Liver (tissue), 9 donors: ENCODE measurements around the gene MAPKAPK3. TPM values are rescaled to one million over a fixed set of nuclear protein-coding genes. Genes with fewer than 3 reads are reported as not detected.
A peak's percentile ranks its signal among the peaks of the same experiment; 100 is the strongest.

Experiments used
- DNase-seq: peaks from one replicate; pipeline ENCODE4 v3.0.0-alpha.2; 2017; ENCODE audit warnings: low spot score
- H3K27ac ChIP-seq, 2 donors: one replicate each; pipeline ENCODE4 v1.7.0; 2013; ENCODE audit warnings: inconsistent platforms in 2 of 2, low read length in 2 of 2, control low read depth in 1 of 2, low read depth in 1 of 2, mild to moderate bottlenecking in 1 of 2
- H3K27me3 ChIP-seq, 4 donors: one replicate each; pipeline versions ENCODE4 v1.6.1 to v1.7.0; 2013; ENCODE audit warnings: low read length in 3 of 4, inconsistent platforms in 1 of 4, mild to moderate bottlenecking in 1 of 4, moderate library complexity in 1 of 4; ENCODE audit not compliant: control insufficient read depth in 4 of 4, insufficient read depth in 4 of 4
- H3K36me3 ChIP-seq, 4 donors: one replicate each; pipeline versions ENCODE4 v1.6.1 to v1.7.0; 2013; ENCODE audit warnings: low read length in 3 of 4, mild to moderate bottlenecking in 3 of 4, low read depth in 1 of 4, moderate library complexity in 1 of 4; ENCODE audit not compliant: control insufficient read depth in 4 of 4, insufficient read depth in 3 of 4
- H3K4me1 ChIP-seq, 4 donors: one replicate each; pipeline versions ENCODE4 v1.6.1 to v1.7.0; 2013; ENCODE audit warnings: low read length in 3 of 4, mild to moderate bottlenecking in 3 of 4, moderate library complexity in 1 of 4; ENCODE audit not compliant: control insufficient read depth in 4 of 4, insufficient read depth in 4 of 4
- H3K4me3 ChIP-seq, 3 donors: one replicate each; pipeline versions ENCODE4 v1.6.1 to v1.7.0; 2013; ENCODE audit warnings: low read length in 3 of 3, control low read depth in 1 of 3, low read depth in 1 of 3, mild to moderate bottlenecking in 1 of 3
- H3K9ac ChIP-seq, 2 donors: one replicate each; pipeline ENCODE4 v1.7.0; 2013; ENCODE audit warnings: low read length in 2 of 2, mild to moderate bottlenecking in 2 of 2, moderate library complexity in 2 of 2, control low read depth in 1 of 2, low read depth in 1 of 2
- H3K9me3 ChIP-seq, 4 donors: one replicate each; pipeline versions ENCODE4 v1.6.1 to v1.7.0; 2013; ENCODE audit warnings: low read length in 3 of 4; ENCODE audit not compliant: control insufficient read depth in 4 of 4
- EGR1 ChIP-seq, 2 donors: IDR thresholded peaks; 2 replicates each; pipeline ENCODE4 v1.6.1; 2016 to 2018; ENCODE audit warnings: antibody characterized with exemption in 2 of 2, low read depth in 2 of 2
- FOXA1 ChIP-seq: IDR thresholded peaks from 2 replicates; pipeline ENCODE4 v1.6.1; 2016; ENCODE audit warnings: antibody characterized with exemption
- FOXA2 ChIP-seq: IDR thresholded peaks from 2 replicates; pipeline ENCODE4 v1.6.1; 2016; ENCODE audit warnings: antibody characterized with exemption
- GABPA ChIP-seq, 2 donors: IDR thresholded peaks in 1 of 2; conservative IDR thresholded peaks in 1 of 2; 2 replicates each; pipeline ENCODE4 v1.6.1; 2016; ENCODE audit warnings: antibody characterized with exemption in 2 of 2, mild to moderate bottlenecking in 1 of 2, moderate library complexity in 1 of 2
- HNF4A ChIP-seq, 2 donors: conservative IDR thresholded peaks; 2 replicates each; pipeline ENCODE4 v1.6.1; 2016; ENCODE audit warnings: antibody characterized with exemption in 2 of 2, mild to moderate bottlenecking in 2 of 2
- HNF4G ChIP-seq: IDR thresholded peaks from 2 replicates; pipeline ENCODE4 v1.6.1; 2016; ENCODE audit warnings: antibody characterized with exemption
- JUND ChIP-seq, 2 donors: IDR thresholded peaks; 2 replicates each; pipeline ENCODE4 v1.6.1; 2016; ENCODE audit warnings: antibody characterized with exemption in 2 of 2
- NR2F2 ChIP-seq: IDR thresholded peaks from 2 replicates; pipeline ENCODE4 v1.6.1; 2016; ENCODE audit warnings: antibody characterized with exemption
- RAD21 ChIP-seq, 2 donors: IDR thresholded peaks; 2 replicates each; pipeline ENCODE4 v1.6.1; 2016; ENCODE audit warnings: antibody characterized with exemption in 2 of 2, mild to moderate bottlenecking in 2 of 2
- RXRA ChIP-seq, 2 donors: IDR thresholded peaks; 2 replicates each; pipeline ENCODE4 v1.6.1; 2017 to 2018; ENCODE audit warnings: antibody characterized with exemption in 2 of 2, mild to moderate bottlenecking in 1 of 2
- SP1 ChIP-seq: IDR thresholded peaks from 2 replicates; pipeline ENCODE4 v1.6.1; 2018; ENCODE audit warnings: antibody characterized with exemption, mild to moderate bottlenecking
- TAF1 ChIP-seq: conservative IDR thresholded peaks from 2 replicates; pipeline ENCODE4 v1.6.1; 2016; ENCODE audit warnings: antibody characterized with exemption, mild to moderate bottlenecking
- YY1 ChIP-seq: IDR thresholded peaks from 2 replicates; pipeline ENCODE4 v1.6.1; 2016; ENCODE audit warnings: antibody characterized with exemption, mild to moderate bottlenecking
- WGBS: extraction: QIAGEN DNeasy Blood & Tissue Kit; methylation state at CpG from one replicate; pipeline ENCODE4 v1.1.7; 2013; 5-methylcytosine and 5-hydroxymethylcytosine counted together
- polyA plus RNA-seq, 2 donors: library from polyadenylated mRNA; stranded (reverse) in 1 of 2; unstranded in 1 of 2; fragments of 200-250 nt in 1 of 2; fragments of >200 nt in 1 of 2; fragmentation: Nextera tagmentation in 1 of 2; extraction: Ambion mirVana in 1 of 2; gene quantifications; one replicate each; pipeline versions ENCODE4 v1.2.1 to v1.2.3, GENCODE V29; 2013 to 2015
- total RNA-seq, 2 donors: library from RNA; depleted of rRNA; stranded (reverse); fragments of >200 nt; gene quantifications; one replicate each; pipeline ENCODE4 v1.2.3, GENCODE V29; 2014
- TF ChIP-seq, protein P1 (sequence below): IDR thresholded peaks from 2 replicates; pipeline ENCODE4 v1.6.1; 2016; ENCODE audit warnings: antibody characterized with exemption
- TF ChIP-seq, protein P2 (sequence below): IDR thresholded peaks from 2 replicates; pipeline ENCODE4 v1.6.1; 2016; ENCODE audit warnings: antibody characterized with exemption
- TF ChIP-seq, protein P3 (sequence below): IDR thresholded peaks from 2 replicates; pipeline ENCODE4 v1.6.1; 2016; ENCODE audit warnings: antibody characterized with exemption
- TF ChIP-seq, protein P4 (sequence below): fragments of 150-350 bp; IDR thresholded peaks from 2 replicates; pipeline ENCODE4 v1.5.1; 2017; ENCODE audit warnings: improper control_type of control experiment, low read depth, low read length; ENCODE audit not compliant: missing input control
- TF ChIP-seq, protein P5 (sequence below): IDR thresholded peaks from 2 replicates; pipeline ENCODE4 v1.6.1; 2016; ENCODE audit warnings: antibody characterized with exemption, mild to moderate bottlenecking
- donor health status: healthy.
- donor health status: healthy.
- donor health status: healthy.
- donor health status: healthy.
- donor health status: healthy.

MAPKAPK3 gene
- total and polyA plus RNA-seq, 4 donors = 13.9 to 32.9 (median 19.0) TPM

GRCh38 chr3:50587373-50587772 is 29.6 kb upstream of the MAPKAPK3 start:
- DNase-seq = no peak
- WGBS = 87% methylated on average over 6 of the region's 6 CpGs
- Histone ChIP-seq H3K4me3 (no peak overlapping the region), H3K9ac (no peak overlapping the region), H3K27ac (peak overlapping the region; percentile 68 to 73), H3K4me1 (peaks cover 53 to 93% (median 84%) of the 10 kb centered on the region in 4 donors), H3K27me3 (no peaks in the 10 kb centered on the region), H3K9me3 (no peaks in the 10 kb centered on the region), H3K36me3 (no peaks in the 10 kb centered on the region)
- TF ChIP-seq RAD21 (IDR thresholded peaks at IDR 0.05) = no peak
- TF ChIP-seq EGR1 (IDR thresholded peaks at IDR 0.05; ENCODE audit: low read depth in 2 of 2) = no peak
- no peak for TF ChIP-seq TAF1
- TF ChIP-seq, protein P1, sequence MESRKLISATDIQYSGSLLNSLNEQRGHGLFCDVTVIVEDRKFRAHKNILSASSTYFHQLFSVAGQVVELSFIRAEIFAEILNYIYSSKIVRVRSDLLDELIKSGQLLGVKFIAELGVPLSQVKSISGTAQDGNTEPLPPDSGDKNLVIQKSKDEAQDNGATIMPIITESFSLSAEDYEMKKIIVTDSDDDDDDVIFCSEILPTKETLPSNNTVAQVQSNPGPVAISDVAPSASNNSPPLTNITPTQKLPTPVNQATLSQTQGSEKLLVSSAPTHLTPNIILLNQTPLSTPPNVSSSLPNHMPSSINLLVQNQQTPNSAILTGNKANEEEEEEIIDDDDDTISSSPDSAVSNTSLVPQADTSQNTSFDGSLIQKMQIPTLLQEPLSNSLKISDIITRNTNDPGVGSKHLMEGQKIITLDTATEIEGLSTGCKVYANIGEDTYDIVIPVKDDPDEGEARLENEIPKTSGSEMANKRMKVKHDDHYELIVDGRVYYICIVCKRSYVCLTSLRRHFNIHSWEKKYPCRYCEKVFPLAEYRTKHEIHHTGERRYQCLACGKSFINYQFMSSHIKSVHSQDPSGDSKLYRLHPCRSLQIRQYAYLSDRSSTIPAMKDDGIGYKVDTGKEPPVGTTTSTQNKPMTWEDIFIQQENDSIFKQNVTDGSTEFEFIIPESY = no peak

GRCh38 chr3:50587806-50588758 is 28.9 kb upstream of the MAPKAPK3 start:
- WGBS = 34% methylated on average over 17 of the region's 17 CpGs
- H3K4me3 ChIP-seq = no peak overlapping the region
- H3K9me3 ChIP-seq = no peaks in the 10 kb centered on the region
- TF ChIP-seq JUND (IDR thresholded peaks at IDR 0.05) = no peak
- no peak for TF ChIP-seq RAD21 (IDR thresholded peaks at IDR 0.05)
- TF ChIP-seq, protein P1 = no peak
- TF ChIP-seq, protein P2, sequence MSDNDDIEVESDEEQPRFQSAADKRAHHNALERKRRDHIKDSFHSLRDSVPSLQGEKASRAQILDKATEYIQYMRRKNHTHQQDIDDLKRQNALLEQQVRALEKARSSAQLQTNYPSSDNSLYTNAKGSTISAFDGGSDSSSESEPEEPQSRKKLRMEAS = peak; percentile 61
- TF ChIP-seq EGR1 (IDR thresholded peaks at IDR 0.05; ENCODE audit: low read depth in 2 of 2) = no peak
- TF ChIP-seq FOXA1 = peak; percentile 37
- TF ChIP-seq YY1 = no peak
- TF ChIP-seq HNF4A (conservative IDR thresholded peaks at IDR 0.05) = peak; percentile 86 to 89
- TF ChIP-seq, protein P3, sequence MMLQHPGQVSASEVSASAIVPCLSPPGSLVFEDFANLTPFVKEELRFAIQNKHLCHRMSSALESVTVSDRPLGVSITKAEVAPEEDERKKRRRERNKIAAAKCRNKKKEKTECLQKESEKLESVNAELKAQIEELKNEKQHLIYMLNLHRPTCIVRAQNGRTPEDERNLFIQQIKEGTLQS = no peak
- no peak for TF ChIP-seq GABPA (IDR thresholded peaks at IDR 0.05 in 1 of 2, conservative IDR thresholded peaks at IDR 0.05 in 1 of 2)
- peak; percentile 64 for TF ChIP-seq SP1
- peak; percentile 48 to 73 for TF ChIP-seq RXRA (IDR thresholded peaks at IDR 0.05)
- no peak for TF ChIP-seq NR2F2
- TF ChIP-seq TAF1 = no peak
- TF ChIP-seq, protein P4, sequence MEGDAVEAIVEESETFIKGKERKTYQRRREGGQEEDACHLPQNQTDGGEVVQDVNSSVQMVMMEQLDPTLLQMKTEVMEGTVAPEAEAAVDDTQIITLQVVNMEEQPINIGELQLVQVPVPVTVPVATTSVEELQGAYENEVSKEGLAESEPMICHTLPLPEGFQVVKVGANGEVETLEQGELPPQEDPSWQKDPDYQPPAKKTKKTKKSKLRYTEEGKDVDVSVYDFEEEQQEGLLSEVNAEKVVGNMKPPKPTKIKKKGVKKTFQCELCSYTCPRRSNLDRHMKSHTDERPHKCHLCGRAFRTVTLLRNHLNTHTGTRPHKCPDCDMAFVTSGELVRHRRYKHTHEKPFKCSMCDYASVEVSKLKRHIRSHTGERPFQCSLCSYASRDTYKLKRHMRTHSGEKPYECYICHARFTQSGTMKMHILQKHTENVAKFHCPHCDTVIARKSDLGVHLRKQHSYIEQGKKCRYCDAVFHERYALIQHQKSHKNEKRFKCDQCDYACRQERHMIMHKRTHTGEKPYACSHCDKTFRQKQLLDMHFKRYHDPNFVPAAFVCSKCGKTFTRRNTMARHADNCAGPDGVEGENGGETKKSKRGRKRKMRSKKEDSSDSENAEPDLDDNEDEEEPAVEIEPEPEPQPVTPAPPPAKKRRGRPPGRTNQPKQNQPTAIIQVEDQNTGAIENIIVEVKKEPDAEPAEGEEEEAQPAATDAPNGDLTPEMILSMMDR = no peak
- no peak for TF ChIP-seq FOXA2
- TF ChIP-seq HNF4G = peak; percentile 55
- TF ChIP-seq, protein P5, sequence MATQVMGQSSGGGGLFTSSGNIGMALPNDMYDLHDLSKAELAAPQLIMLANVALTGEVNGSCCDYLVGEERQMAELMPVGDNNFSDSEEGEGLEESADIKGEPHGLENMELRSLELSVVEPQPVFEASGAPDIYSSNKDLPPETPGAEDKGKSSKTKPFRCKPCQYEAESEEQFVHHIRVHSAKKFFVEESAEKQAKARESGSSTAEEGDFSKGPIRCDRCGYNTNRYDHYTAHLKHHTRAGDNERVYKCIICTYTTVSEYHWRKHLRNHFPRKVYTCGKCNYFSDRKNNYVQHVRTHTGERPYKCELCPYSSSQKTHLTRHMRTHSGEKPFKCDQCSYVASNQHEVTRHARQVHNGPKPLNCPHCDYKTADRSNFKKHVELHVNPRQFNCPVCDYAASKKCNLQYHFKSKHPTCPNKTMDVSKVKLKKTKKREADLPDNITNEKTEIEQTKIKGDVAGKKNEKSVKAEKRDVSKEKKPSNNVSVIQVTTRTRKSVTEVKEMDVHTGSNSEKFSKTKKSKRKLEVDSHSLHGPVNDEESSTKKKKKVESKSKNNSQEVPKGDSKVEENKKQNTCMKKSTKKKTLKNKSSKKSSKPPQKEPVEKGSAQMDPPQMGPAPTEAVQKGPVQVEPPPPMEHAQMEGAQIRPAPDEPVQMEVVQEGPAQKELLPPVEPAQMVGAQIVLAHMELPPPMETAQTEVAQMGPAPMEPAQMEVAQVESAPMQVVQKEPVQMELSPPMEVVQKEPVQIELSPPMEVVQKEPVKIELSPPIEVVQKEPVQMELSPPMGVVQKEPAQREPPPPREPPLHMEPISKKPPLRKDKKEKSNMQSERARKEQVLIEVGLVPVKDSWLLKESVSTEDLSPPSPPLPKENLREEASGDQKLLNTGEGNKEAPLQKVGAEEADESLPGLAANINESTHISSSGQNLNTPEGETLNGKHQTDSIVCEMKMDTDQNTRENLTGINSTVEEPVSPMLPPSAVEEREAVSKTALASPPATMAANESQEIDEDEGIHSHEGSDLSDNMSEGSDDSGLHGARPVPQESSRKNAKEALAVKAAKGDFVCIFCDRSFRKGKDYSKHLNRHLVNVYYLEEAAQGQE = peak; percentile 27
- H3K36me3 ChIP-seq = no peaks in the 10 kb centered on the region
- no peak for DNase-seq
- peak overlapping the region in 1 of 2 donors; percentile 33 for H3K9ac ChIP-seq
- peak overlapping the region; percentile 68 to 73 for H3K27ac ChIP-seq
- H3K4me1 ChIP-seq = peaks cover 49 to 93% (median 84%) of the 10 kb centered on the region in 4 donors
- no peaks in the 10 kb centered on the region for H3K27me3 ChIP-seq
